Measurements from ENCODE around the gene C3orf22.
A peak's percentile ranks its signal among the peaks of the same experiment; 100 is the strongest.

C3orf22 gene

GRCh38 chr3:126522363-126522788, 36.4 kb downstream of the C3orf22 start:
- H3K4me3 ChIP-seq (ENCODE audit: low read depth, low read length) = no peak overlapping the region
- POLR2A ChIA-PET = no interaction called here
- no peaks in the 10 kb centered on the region for H3K9me3 ChIP-seq (ENCODE audit: control insufficient read depth, insufficient read depth, low read depth, low read length)
- no peaks in the 10 kb centered on the region for H3K4me1 ChIP-seq (ENCODE audit: control insufficient read depth, insufficient read depth, low read length)
- no peak overlapping the region for H3K27ac ChIP-seq (ENCODE audit: extremely low read depth, low read depth, low read length)
- H3K36me3 ChIP-seq (ENCODE audit: control insufficient read depth in 2 of 2, insufficient read depth in 1 of 2, low read length in 2 of 2) = no peaks in the 10 kb centered on the region
- CTCF ChIA-PET = interaction anchor here (0.6 to 1.6 kb wide), 9 partner anchors 10 to 1027 kb away, joined by 3 to 5 read pairs (median 3); no protein-coding TSS in a partner anchor
- TF ChIP-seq CTCF (tag by site-specific recombination; IDR thresholded peaks at IDR 0.05) = peak; percentile 48; the same call in 1 of the 2 replicates
- no peak for TF ChIP-seq ZBTB11 (tag by site-specific recombination; conservative IDR thresholded peaks at IDR 0.05; ENCODE audit: low read depth)
- TF ChIP-seq IKZF3 (tag by site-specific recombination; IDR thresholded peaks at IDR 0.05) = peak; percentile 54; the same call in 1 of the 2 replicates
- TF ChIP-seq ZNF501 (tag by site-specific recombination; IDR thresholded peaks at IDR 0.05) = no peak
- TF ChIP-seq ELK4 (IDR thresholded peaks at IDR 0.05; ENCODE audit: borderline replicate concordance, low read depth, low read length) = no peak
- TF ChIP-seq ZNF391 (tag by site-specific recombination; IDR thresholded peaks at IDR 0.05; ENCODE audit: borderline replicate concordance, low read depth) = no peak
- TF ChIP-seq ZNF624 (tag by site-specific recombination; IDR thresholded peaks at IDR 0.05) = no peak
- TF ChIP-seq HOXA7 (CRISPR knock-in tag; IDR thresholded peaks at IDR 0.05; ENCODE audit: borderline replicate concordance) = no peak
- no peak for TF ChIP-seq ZNF596 (tag by site-specific recombination; IDR thresholded peaks at IDR 0.05)
- no peak for TF ChIP-seq ZNF280C (tag by site-specific recombination; IDR thresholded peaks at IDR 0.05)
- no peak for TF ChIP-seq ZNF629 (tag by site-specific recombination; IDR thresholded peaks at IDR 0.05)
- no peak for TF ChIP-seq MZF1 (tag by site-specific recombination; IDR thresholded peaks at IDR 0.05; ENCODE audit: borderline replicate concordance)
- peak; percentile 32; the same call in 1 of the 2 replicates for TF ChIP-seq ZNF335 (tag by site-specific recombination; conservative IDR thresholded peaks at IDR 0.05)
- TF ChIP-seq ZNF146 (tag by site-specific recombination; IDR thresholded peaks at IDR 0.05) = no peak
- no peak for TF ChIP-seq ZBTB48 (tag by site-specific recombination; IDR thresholded peaks at IDR 0.05)
- no peak for TF ChIP-seq ZNF621 (tag by site-specific recombination; IDR thresholded peaks at IDR 0.05)
- TF ChIP-seq ZNF48 (tag by site-specific recombination; IDR thresholded peaks at IDR 0.05) = no peak
- TF ChIP-seq ZNF677 (tag by site-specific recombination; IDR thresholded peaks at IDR 0.05) = no peak
- no peak for TF ChIP-seq ZNF19 (tag by site-specific recombination; IDR thresholded peaks at IDR 0.05; ENCODE audit: low read depth)
- no peak for TF ChIP-seq ZNF571 (tag by site-specific recombination; IDR thresholded peaks at IDR 0.05)
- no peak for TF ChIP-seq ZNF544 (tag by site-specific recombination; IDR thresholded peaks at IDR 0.05)
- TF ChIP-seq ZNF266 (tag by site-specific recombination; IDR thresholded peaks at IDR 0.05; ENCODE audit: low read depth) = no peak
- TF ChIP-seq ZFP41 (tag by site-specific recombination; IDR thresholded peaks at IDR 0.05; ENCODE audit: borderline replicate concordance) = no peak
- no peak for TF ChIP-seq ZNF274 (IDR thresholded peaks at IDR 0.05; ENCODE audit: low read length)
- TF ChIP-seq ZNF274 (tag by site-specific recombination; IDR thresholded peaks at IDR 0.05; ENCODE audit: borderline replicate concordance) = no peak
- no peak for TF ChIP-seq ZNF2 (tag by site-specific recombination; IDR thresholded peaks at IDR 0.05)
- TF ChIP-seq OSR2 (tag by site-specific recombination; IDR thresholded peaks at IDR 0.05) = no peak
- TF ChIP-seq ZNF654 (tag by site-specific recombination; IDR thresholded peaks at IDR 0.05; ENCODE audit: low read depth) = peak; percentile 44
- TF ChIP-seq ZFP3 (tag by site-specific recombination; IDR thresholded peaks at IDR 0.05; ENCODE audit: low read depth) = no peak
- no peak for TF ChIP-seq ZNF10 (tag by site-specific recombination; IDR thresholded peaks at IDR 0.05)
- TF ChIP-seq ZNF248 (tag by site-specific recombination; IDR thresholded peaks at IDR 0.05) = no peak
